SK-N-SH (cell line): ENCODE measurements around the gene RIMS4.

Experiments used
- CTCF ChIP-seq: fragments of 200-600 bp; sonication (generic); IDR thresholded peaks from 2 replicates; pipeline ENCODE4 v1.6.1; 2017; ENCODE audit warnings: antibody characterized with exemption, mild to moderate bottlenecking, moderate library complexity
- EP300 ChIP-seq, 2 experiments: IDR thresholded peaks; 2 replicates each; pipeline versions ENCODE4 v1.4.0 to v1.6.1; 2012; ENCODE audit warnings: borderline replicate concordance in 1 of 2, low read depth in 1 of 2, low read length in 1 of 2
- FOXJ3 ChIP-seq: sonication (generic); formaldehyde crosslinking; IDR thresholded peaks from 2 replicates; pipeline ENCODE4 v1.5.1; 2020; ENCODE audit warnings: mild to moderate bottlenecking, missing genetic modification reagents
- MAX ChIP-seq: IDR thresholded peaks from 2 replicates; pipeline ENCODE4 v1.4.0; 2012; ENCODE audit warnings: low read depth
- REST ChIP-seq: IDR thresholded peaks from 2 replicates; pipeline ENCODE4 v1.6.1; 2012; ENCODE audit warnings: mild to moderate bottlenecking, low read depth, low read length, moderate library complexity
- TF ChIP-seq, protein P1 (sequence below): IDR thresholded peaks from 2 replicates; pipeline ENCODE4 v1.4.0; 2012; ENCODE audit warnings: low read depth, borderline replicate concordance

DNA sequence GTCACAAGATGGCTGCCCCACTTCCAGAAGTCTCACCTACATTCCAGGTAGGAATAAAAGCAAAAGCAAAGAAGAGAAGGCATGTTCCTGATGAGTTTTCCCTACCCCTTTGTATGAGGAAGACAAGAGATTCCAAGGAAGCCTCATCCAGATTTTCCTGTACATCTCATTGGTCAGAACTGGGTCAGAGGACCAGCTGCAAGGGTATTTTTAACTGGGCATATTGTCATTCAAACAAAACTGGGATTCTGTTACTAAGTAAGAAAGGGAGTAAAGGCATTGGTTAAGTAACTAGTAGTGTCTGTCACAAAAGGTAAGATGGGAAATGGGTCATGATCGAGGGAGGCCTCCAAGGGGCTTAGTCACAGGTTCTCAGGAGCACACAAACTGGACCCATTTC is 28.2 kb upstream of the RIMS4 start:
- no peak for TF ChIP-seq EP300 (IDR thresholded peaks at IDR 0.05; ENCODE audit: borderline replicate concordance in 1 of 2, low read depth in 1 of 2, low read length in 1 of 2)
- no peak for TF ChIP-seq MAX
- TF ChIP-seq REST: no peak
- no peak for TF ChIP-seq FOXJ3 (CRISPR knock-in tag)
- no peak for TF ChIP-seq CTCF
- TF ChIP-seq, protein P1, sequence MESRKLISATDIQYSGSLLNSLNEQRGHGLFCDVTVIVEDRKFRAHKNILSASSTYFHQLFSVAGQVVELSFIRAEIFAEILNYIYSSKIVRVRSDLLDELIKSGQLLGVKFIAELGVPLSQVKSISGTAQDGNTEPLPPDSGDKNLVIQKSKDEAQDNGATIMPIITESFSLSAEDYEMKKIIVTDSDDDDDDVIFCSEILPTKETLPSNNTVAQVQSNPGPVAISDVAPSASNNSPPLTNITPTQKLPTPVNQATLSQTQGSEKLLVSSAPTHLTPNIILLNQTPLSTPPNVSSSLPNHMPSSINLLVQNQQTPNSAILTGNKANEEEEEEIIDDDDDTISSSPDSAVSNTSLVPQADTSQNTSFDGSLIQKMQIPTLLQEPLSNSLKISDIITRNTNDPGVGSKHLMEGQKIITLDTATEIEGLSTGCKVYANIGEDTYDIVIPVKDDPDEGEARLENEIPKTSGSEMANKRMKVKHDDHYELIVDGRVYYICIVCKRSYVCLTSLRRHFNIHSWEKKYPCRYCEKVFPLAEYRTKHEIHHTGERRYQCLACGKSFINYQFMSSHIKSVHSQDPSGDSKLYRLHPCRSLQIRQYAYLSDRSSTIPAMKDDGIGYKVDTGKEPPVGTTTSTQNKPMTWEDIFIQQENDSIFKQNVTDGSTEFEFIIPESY: no peak
